Caki2 (cell line): ENCODE measurements around the gene APOL2. TPM values are rescaled to one million over a fixed set of nuclear protein-coding genes. Genes with fewer than 3 reads are reported as not detected.
A peak's percentile ranks its signal among the peaks of the same experiment; 100 is the strongest.
"Not testable (repeated sequence)": the region's sequence is repeated elsewhere in the genome, so short reads cannot be mapped to it uniquely, and the experiment has no call there.

Experiments used
- DNase-seq: peaks from one replicate; pipeline ENCODE4 v3.0.0-alpha.2; 2015; ENCODE audit warnings: low read depth
- in situ Hi-C: cut with HindIII; loops from 2 replicates; pipeline ENCODE4 v1.10.0; 2016; ENCODE audit warnings: low sequenced_read_pairs, low pct_unique_long_range_greater_than_20kb, mixed read lengths
- total RNA-seq: library from RNA; depleted of rRNA; stranded (reverse); fragments of >200 nt; shearing (Covaris generic); gene quantifications from 2 replicates; pipeline ENCODE4 v1.2.3, GENCODE V29; 2014; ENCODE audit warnings: low replicate concordance

The APOL2 gene
- total RNA-seq, 1 experiment from 2014 or later: 68.0 TPM

GRCh38 chr22:36208914-36209313 lies 30.4 kb downstream of the APOL2 start:
- in situ Hi-C loops: no loop called here
- DNase-seq: no peak

- in situ Hi-C loops: no loop called here
- no peak for DNase-seq
Measured at GRCh38 chr22:36208162-36208765, 31.1 kb downstream of the APOL2 start.

- no peak for DNase-seq
- in situ Hi-C loops: no loop called here
Measured at GRCh38 chr22:36206255-36206654, 33.1 kb downstream of the APOL2 start.

GRCh38 chr22:36205573-36205972 lies 33.8 kb downstream of the APOL2 start:
- in situ Hi-C loops, DNase-seq: not testable (repeated sequence)

GRCh38 chr22:36204632-36205015 lies 34.7 kb downstream of the APOL2 start:
- in situ Hi-C loops: no loop called here
- DNase-seq: no peak

- no peak for DNase-seq
Measured at GRCh38 chr22:36204001-36204631, 35.2 kb downstream of the APOL2 start.

GRCh38 chr22:36203441-36203840 lies 35.9 kb downstream of the APOL2 start:
- DNase-seq, in situ Hi-C loops: not testable (repeated sequence)

More at GRCh38 chr22:36204001-36204631, 35.2 kb downstream of the APOL2 start:
- in situ Hi-C loops: no loop called here

- DNase-seq, in situ Hi-C loops: not testable (repeated sequence)
Measured at GRCh38 chr22:36202906-36203305, 36.4 kb downstream of the APOL2 start.

GRCh38 chr22:36201630-36202319 lies 37.6 kb downstream of the APOL2 start, which contains the start of gene APOL4:
APOL4 (minus strand) TSS chr22:36201809; CDS start chr22:36201734, 75 bp downstream.
- in situ Hi-C loops: no loop called here
- no peak for DNase-seq

GRCh38 chr22:36201025-36201424 lies 38.3 kb downstream of the APOL2 start:
- DNase-seq, in situ Hi-C loops: not testable (repeated sequence)

- DNase-seq: peak; percentile 4
- in situ Hi-C loops: no loop called here
Measured at GRCh38 chr22:36199001-36199551, 40.3 kb downstream of the APOL2 start.

GRCh38 chr22:36198536-36198935 lies 40.8 kb downstream of the APOL2 start:
- DNase-seq: no peak

GRCh38 chr22:36197514-36198146 lies 41.7 kb downstream of the APOL2 start:
- in situ Hi-C loops: no loop called here
- DNase-seq: no peak

More at GRCh38 chr22:36198536-36198935, 40.8 kb downstream of the APOL2 start:
- in situ Hi-C loops: no loop called here

GRCh38 chr22:36197065-36197440 lies 42.3 kb downstream of the APOL2 start:
- in situ Hi-C loops: no loop called here
- DNase-seq: no peak

- in situ Hi-C loops: no loop called here
- DNase-seq: no peak
Measured at GRCh38 chr22:36196254-36197064, 42.9 kb downstream of the APOL2 start.

- in situ Hi-C loops: no loop called here
- peak; percentile 61 for DNase-seq
Measured at GRCh38 chr22:36194971-36195370, 44.4 kb downstream of the APOL2 start.

- in situ Hi-C loops: no loop called here
- DNase-seq: no peak
Measured at GRCh38 chr22:36194385-36194784, 44.9 kb downstream of the APOL2 start.

- in situ Hi-C loops: no loop called here
- no peak for DNase-seq
Measured at GRCh38 chr22:36193577-36193976, 45.8 kb downstream of the APOL2 start.
